ENCODE data around the gene CARTPT.

GRCh38 chr5:71701407-71701806, 17.7 kb upstream of the CARTPT start:
- TF ChIP-seq CTCF (IDR thresholded peaks at IDR 0.05; ENCODE audit: extremely low read depth in 1 of 2, insufficient read depth in 1 of 2, low read depth in 1 of 2, low read length in 2 of 2) = no peak
- no peak for TF ChIP-seq POLR2A (IDR thresholded peaks at IDR 0.05; ENCODE audit: low read depth, low read length)
- no peak for TF ChIP-seq POLR2AphosphoS5 (IDR thresholded peaks at IDR 0.05; ENCODE audit: insufficient read depth, low read depth, low read length)
- TF ChIP-seq MYC (IDR thresholded peaks at IDR 0.05; ENCODE audit: low read depth, low read length) = no peak
- no peak for TF ChIP-seq MAX (IDR thresholded peaks at IDR 0.05; ENCODE audit: insufficient read depth, insufficient read length)
- TF ChIP-seq JUN (IDR thresholded peaks at IDR 0.05; ENCODE audit: borderline replicate concordance, insufficient read depth, insufficient read length, low read depth) = no peak
- TF ChIP-seq GATA2 (IDR thresholded peaks at IDR 0.05; ENCODE audit: insufficient read depth, insufficient read length, low read depth, low read length) = no peak
- TF ChIP-seq EZH2 (IDR thresholded peaks at IDR 0.05; ENCODE audit: borderline replicate concordance, low read depth, low read length, severe bottlenecking) = no peak
